ENCODE measurements around the gene ARHGAP28. TPM values are rescaled to one million over a fixed set of nuclear protein-coding genes. Genes with fewer than 3 reads are reported as not detected.

ARHGAP28 gene
- total RNA-seq, 1 experiment from 2014 or later: 9.2 TPM

DNA sequence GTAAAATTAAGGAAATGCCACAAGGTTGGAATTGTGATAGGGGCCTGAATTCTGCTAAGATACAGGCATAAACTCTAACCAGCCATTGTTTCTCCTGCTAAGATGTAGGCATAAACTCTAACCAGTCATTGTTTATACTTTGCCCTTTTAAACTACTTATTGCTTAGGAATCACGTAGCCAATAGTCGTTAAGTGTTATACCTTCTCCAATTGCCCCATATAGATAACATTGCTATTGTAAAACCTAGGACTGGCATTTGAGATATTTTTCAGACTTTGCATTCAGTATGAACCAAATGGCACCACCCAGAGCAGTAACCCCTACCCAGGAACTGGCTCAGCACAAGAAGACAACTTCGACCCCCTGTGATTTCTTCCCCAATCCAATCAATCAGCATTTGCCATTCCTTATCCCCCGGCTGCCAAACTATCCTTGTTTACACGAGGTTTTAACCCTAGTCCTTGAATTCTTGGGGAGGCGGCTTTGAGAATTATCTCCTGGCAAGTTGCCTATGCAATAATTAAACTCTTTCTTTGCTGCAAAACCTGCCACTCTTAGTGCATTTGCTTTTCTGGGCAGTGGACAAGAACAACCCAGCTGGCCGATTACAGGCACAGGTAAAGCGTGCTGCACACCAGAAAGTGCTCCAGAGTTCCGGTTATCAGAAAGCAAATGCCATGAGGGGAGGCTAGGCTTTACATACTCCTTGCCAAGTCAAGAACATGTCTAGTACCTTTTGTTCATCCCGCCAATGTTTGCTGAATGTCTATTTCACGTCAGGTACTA lies 220.5 kb downstream of the ARHGAP28 start:
- H3K4me1 Mint-ChIP-seq: peaks cover 7 to 11% of the 10 kb centered on the region in 2 experiments
- Histone ChIP-seq H2BK5ac (ENCODE audit: insufficient read length, low read length) (no peak overlapping the region), H3K4me1 (ENCODE audit: insufficient read depth, low read length) (no peaks in the 10 kb centered on the region), H3K79me1 (ENCODE audit: insufficient read depth, low read depth, low read length, poor library complexity, severe bottlenecking) (no peaks in the 10 kb centered on the region), H3K79me2 (ENCODE audit: insufficient read depth, low read length) (no peaks in the 10 kb centered on the region), H4K91ac (ENCODE audit: insufficient read length, low read depth, low read length) (no peak overlapping the region), H4K20me1 (ENCODE audit: control insufficient read depth, insufficient read depth, insufficient read length) (no peaks in the 10 kb centered on the region), H3K14ac (ENCODE audit: insufficient read depth, low read length) (no peak overlapping the region), H3K27me3 (ENCODE audit: insufficient read depth, low read length) (no peaks in the 10 kb centered on the region), H3K23ac (ENCODE audit: insufficient read length, low read depth, low read length) (no peak overlapping the region), H3K9me3 (ENCODE audit: control insufficient read depth, low read depth, low read length) (no peaks in the 10 kb centered on the region), H3K4ac (ENCODE audit: low read depth, low read length) (no peak overlapping the region), H2BK15ac (ENCODE audit: low read depth, low read length) (no peak overlapping the region), H3K9ac (ENCODE audit: extremely low read depth, insufficient read length, low read length) (no peak overlapping the region), H3K18ac (ENCODE audit: insufficient read length, low read depth, low read length) (no peak overlapping the region), H2AFZ (ENCODE audit: low read length) (no peak overlapping the region), H3K27ac (ENCODE audit: insufficient read length, low read depth, low read length) (no peak overlapping the region), H3T11ph (ENCODE audit: low read length) (no peak overlapping the region), H3K23me2 (ENCODE audit: insufficient read length, low read depth, low read length, poor library complexity, severe bottlenecking) (no peaks in the 10 kb centered on the region), H3K56ac (ENCODE audit: insufficient read length, low read depth, low read length) (no peak overlapping the region), H2AK5ac (ENCODE audit: insufficient read length, low read length) (no peak overlapping the region), H2BK12ac (ENCODE audit: insufficient read length, low read depth, low read length) (no peak overlapping the region), H2BK120ac (ENCODE audit: low read depth, low read length, poor library complexity, severe bottlenecking) (no peak overlapping the region), H4K8ac (replicated peaks; ENCODE audit: insufficient read length, low read depth, low read length) (no peak overlapping the region), H2BK20ac (ENCODE audit: low read depth, low read length, poor library complexity, severe bottlenecking) (no peak overlapping the region), H3K4me2 (ENCODE audit: insufficient read depth, insufficient read length, low read length) (no peak overlapping the region), H4K5ac (ENCODE audit: insufficient read length, low read depth, low read length) (no peak overlapping the region)
- peaks cover 30 to 68% (median 49%) of the 10 kb centered on the region in 3 experiments for H3K36me3 Mint-ChIP-seq (ENCODE audit: insufficient read depth in 1 of 3, low read depth in 3 of 3)
- no peak for DNase-seq
- TF ChIP-seq, protein P1, sequence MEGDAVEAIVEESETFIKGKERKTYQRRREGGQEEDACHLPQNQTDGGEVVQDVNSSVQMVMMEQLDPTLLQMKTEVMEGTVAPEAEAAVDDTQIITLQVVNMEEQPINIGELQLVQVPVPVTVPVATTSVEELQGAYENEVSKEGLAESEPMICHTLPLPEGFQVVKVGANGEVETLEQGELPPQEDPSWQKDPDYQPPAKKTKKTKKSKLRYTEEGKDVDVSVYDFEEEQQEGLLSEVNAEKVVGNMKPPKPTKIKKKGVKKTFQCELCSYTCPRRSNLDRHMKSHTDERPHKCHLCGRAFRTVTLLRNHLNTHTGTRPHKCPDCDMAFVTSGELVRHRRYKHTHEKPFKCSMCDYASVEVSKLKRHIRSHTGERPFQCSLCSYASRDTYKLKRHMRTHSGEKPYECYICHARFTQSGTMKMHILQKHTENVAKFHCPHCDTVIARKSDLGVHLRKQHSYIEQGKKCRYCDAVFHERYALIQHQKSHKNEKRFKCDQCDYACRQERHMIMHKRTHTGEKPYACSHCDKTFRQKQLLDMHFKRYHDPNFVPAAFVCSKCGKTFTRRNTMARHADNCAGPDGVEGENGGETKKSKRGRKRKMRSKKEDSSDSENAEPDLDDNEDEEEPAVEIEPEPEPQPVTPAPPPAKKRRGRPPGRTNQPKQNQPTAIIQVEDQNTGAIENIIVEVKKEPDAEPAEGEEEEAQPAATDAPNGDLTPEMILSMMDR (conservative IDR thresholded peaks at IDR 0.05): no peak
- no CpG with 5 or more reads among the region's 11 CpGs for WGBS (ENCODE audit: extremely low coverage, insufficient read length, low lambda C conversion rate)
- H3K9me3 Mint-ChIP-seq: no peaks in the 10 kb centered on the region
- no peaks in the 10 kb centered on the region; the same call in 1 of the 2 replicates for H3K27me3 Mint-ChIP-seq (ENCODE audit: low read depth)
- no peak overlapping the region for H3K4me3 Mint-ChIP-seq
- H3K27ac Mint-ChIP-seq: peak overlapping the region in 2 of 3 experiments; percentile 46 to 49; a peak in 1 of 7 replicates
